Adrenal gland (tissue), 5 donors: Measurements from ENCODE around the gene TMEM179.

Experiments used
- CTCF ChIP-seq, 6 experiments: fragments of 450-650 bp in 4 of 6; fragments of 200-600 bp in 2 of 6; sonication (generic) in 1 of 6; IDR thresholded peaks; 1 replicate in 5 of 6; 2 replicates in 1 of 6; pipeline versions ENCODE4 v1.5.1 to v1.8.0; 2016 to 2021; ENCODE audit warnings: antibody characterized with exemption in 6 of 6, mild to moderate bottlenecking in 2 of 6, moderate library complexity in 1 of 6
- POLR2A ChIP-seq, 2 donors: fragments of 450-650 bp; IDR thresholded peaks; one replicate each; pipeline ENCODE4 v1.6.1; 2017; ENCODE audit warnings: antibody characterized with exemption in 2 of 2, mild to moderate bottlenecking in 2 of 2, moderate library complexity in 1 of 2
- donor health status: DM: no; HTN: no; CAD: no.

- TF ChIP-seq CTCF (IDR thresholded peaks at IDR 0.05), result no peak
- TF ChIP-seq POLR2A (IDR thresholded peaks at IDR 0.05), result no peak
Observed at GRCh38 chr14:104654119-104654518, 49.5 kb upstream of the TMEM179 start.
